NCI-H774 (cell line): ENCODE data around the gene DYRK1A.

Experiments used
- DNase-seq: peaks from one replicate; lab custom pipeline; 2025; lab: John Stamatoyannopoulos, UW

Gene DYRK1A

GRCh38 chr21:37419228-37419906 is 52.8 kb downstream of the DYRK1A start:
- no peak for DNase-seq

GRCh38 chr21:37421306-37421705 is 54.7 kb downstream of the DYRK1A start:
- no peak for DNase-seq

- no peak for DNase-seq
These were observed 55.8 kb downstream of the DYRK1A start for GRCh38 chr21:37422382-37422781.

- no peak for DNase-seq
These were observed 56.5 kb downstream of the DYRK1A start for GRCh38 chr21:37423103-37423502.

- no peak for DNase-seq
These were observed 57.8 kb downstream of the DYRK1A start for GRCh38 chr21:37424396-37424795.

GRCh38 chr21:37425001-37425400 is 58.4 kb downstream of the DYRK1A start:
- DNase-seq, result no peak

- DNase-seq, result no peak
These were observed 59.1 kb downstream of the DYRK1A start for GRCh38 chr21:37425684-37426083.

GRCh38 chr21:37427221-37427620 is 60.6 kb downstream of the DYRK1A start:
- DNase-seq, result no peak

- DNase-seq, result no peak
These were observed 62.8 kb downstream of the DYRK1A start for GRCh38 chr21:37429356-37429755.

GRCh38 chr21:37430184-37430821 is 63.7 kb downstream of the DYRK1A start:
- no peak for DNase-seq

GRCh38 chr21:37431243-37431642 is 64.7 kb downstream of the DYRK1A start:
- DNase-seq, result no peak

- no peak for DNase-seq
These were observed 66.3 kb downstream of the DYRK1A start for GRCh38 chr21:37432710-37433455.

GRCh38 chr21:37433456-37433840 is 66.9 kb downstream of the DYRK1A start:
- DNase-seq, result no peak

GRCh38 chr21:37435120-37435519 is 68.5 kb downstream of the DYRK1A start:
- DNase-seq, result peak; percentile 85

GRCh38 chr21:37435711-37436110 is 69.1 kb downstream of the DYRK1A start:
- no peak for DNase-seq

GRCh38 chr21:37436174-37436573 is 69.6 kb downstream of the DYRK1A start:
- no peak for DNase-seq

GRCh38 chr21:37437376-37438080 is 71.0 kb downstream of the DYRK1A start:
- no peak for DNase-seq

- no peak for DNase-seq
These were observed 77.1 kb downstream of the DYRK1A start for GRCh38 chr21:37443683-37444082.

- no peak for DNase-seq
These were observed 78.7 kb downstream of the DYRK1A start for GRCh38 chr21:37445228-37445627.

- DNase-seq, result no peak
These were observed 80.0 kb downstream of the DYRK1A start for GRCh38 chr21:37446552-37446951.

GRCh38 chr21:37447288-37447936 is 80.8 kb downstream of the DYRK1A start:
- DNase-seq, result no peak

- no peak for DNase-seq
These were observed 82.8 kb downstream of the DYRK1A start for GRCh38 chr21:37449302-37449937.
